Ramos (cell line): ENCODE measurements around the gene SDK1.
"Not testable (repeated sequence)": the region's sequence is repeated elsewhere in the genome, so short reads cannot be mapped to it uniquely, and the experiment has no call there.

Experiments used
- in situ Hi-C: fragments of 300-500 bp; cut with MboI; formaldehyde crosslinking; loops from one replicate; pipeline ENCODE4 v1.14.3; 2022; ENCODE audit warnings: low sequenced_read_pairs; ENCODE audit not compliant: unreplicated experiment

Gene SDK1

DNA sequence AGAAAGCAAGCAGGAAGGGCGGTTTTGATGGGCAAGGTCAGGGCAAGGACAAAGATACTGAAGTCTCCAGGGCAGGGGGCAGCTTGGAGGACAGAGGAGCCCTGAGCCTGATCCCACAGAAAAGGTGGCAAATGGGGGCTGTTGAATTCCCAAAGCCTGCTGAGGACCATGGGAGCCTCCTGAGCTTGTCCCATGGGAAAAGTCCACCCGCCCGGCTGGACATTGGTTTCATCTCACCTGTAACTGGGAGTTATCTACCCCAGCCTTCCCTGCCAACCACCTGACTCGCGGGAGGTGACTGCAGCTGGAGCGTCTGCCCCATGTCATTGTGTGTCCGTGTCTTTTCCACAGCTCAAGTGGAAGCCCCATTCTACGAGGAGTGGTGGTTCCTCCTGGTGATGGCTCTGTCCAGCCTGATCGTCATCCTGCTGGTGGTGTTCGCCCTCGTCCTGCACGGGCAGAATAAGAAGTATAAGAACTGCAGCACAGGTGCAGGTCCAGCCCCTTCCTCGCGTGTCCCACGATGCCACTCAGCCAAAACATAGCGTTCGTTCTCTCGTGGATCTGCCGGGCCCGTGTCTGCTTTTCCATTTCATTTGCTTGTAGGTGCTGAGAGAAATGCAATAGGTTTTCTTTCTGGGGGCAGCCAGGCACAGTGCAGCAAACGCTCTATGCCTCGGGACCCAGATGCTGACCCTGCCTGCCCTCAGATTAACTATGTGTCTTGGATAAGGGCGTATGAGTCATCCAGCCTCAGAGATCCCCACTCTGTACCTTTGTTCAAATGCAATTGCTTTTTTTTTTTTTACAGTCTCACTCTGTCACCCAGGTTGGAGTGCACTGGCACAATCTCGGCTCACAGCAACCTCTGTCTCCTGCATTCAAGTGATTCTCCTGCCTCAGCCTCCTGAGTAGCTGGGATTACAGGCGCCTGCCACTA lies 936.5 kb downstream of the SDK1 start:
- in situ Hi-C loops, result no loop called here

DNA sequence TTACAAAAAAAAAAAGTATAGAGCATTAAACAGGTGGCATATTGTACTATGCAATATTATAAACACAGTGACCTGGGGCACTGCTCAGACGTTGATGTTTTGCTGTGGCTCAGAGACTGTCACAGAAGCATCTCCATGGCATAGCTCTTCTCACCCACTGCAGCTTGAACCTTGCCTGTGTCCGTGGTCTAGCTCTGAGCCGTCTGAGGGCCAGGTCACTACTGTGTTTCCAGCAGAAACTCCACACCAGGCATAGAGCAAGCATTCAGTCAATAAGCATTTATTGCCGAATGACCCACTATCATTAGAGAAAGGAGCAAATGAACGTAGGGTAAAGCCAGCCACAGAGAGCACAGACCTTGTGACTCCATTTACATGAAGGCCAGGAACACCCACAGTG lies 937.8 kb downstream of the SDK1 start:
- in situ Hi-C loops, result no loop called here

- in situ Hi-C loops, result no loop called here
These were observed 939.0 kb downstream of the SDK1 start for GRCh38 chr7:4240042-4240441.

DNA sequence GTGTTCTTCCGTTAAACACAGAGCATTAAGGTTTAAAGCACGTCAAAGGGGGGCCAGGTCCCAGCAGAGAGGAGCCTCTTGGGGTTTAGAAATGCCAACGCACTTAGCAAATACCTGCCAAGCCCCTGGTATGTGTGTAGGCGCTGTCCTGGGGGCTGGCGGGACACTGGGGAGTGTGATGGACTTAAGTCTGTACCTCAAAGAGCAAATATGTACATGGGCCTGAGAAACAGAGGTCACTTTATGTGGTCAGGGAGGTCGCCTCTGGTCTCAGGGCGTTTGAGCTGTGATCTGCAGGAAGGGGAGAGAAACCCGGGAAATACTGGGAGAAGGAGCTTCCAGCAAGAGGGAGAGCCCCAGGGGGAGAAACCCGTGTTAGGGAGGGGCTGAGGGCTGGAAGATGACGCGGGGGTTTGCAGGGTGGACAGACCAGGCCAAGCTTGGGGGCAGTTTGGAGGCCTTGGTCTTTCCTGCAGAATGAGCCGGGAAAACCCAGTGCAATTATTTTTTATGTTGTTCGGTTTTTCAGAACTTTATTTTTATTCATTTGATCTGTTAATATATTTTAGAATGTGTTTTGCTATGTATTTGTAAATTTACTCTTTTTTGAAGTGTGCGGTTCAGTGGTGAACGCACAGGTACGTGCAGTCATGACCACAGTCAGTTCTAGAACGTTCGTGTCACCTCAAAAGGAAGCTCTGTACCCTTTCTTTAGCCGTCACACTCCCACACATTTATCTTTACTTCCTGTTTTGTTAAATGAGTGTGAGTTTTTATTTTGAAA lies 939.7 kb downstream of the SDK1 start:
- in situ Hi-C loops, result no loop called here

GRCh38 chr7:4241304-4241612 lies 940.2 kb downstream of the SDK1 start:
- in situ Hi-C loops, result no loop called here

DNA sequence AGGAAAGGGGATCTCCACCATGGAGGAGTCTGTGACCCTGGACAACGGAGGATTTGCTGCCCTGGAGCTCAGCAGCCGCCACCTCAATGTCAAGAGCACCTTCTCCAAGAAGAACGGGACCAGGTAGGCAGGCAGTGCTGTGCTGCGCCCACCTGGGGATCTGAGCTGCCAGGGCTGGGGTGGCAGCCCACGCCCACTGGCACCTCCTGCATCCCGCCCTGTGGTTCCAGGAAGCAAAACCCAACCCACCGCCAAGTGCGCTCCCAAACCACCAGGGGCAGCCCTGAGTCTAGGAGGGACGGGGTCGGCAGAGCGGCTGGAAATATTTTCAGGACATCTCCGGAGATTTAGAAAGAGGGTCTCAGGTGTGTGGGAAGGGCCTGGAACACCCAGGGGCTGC lies 940.7 kb downstream of the SDK1 start:
- in situ Hi-C loops, result no loop called here

DNA sequence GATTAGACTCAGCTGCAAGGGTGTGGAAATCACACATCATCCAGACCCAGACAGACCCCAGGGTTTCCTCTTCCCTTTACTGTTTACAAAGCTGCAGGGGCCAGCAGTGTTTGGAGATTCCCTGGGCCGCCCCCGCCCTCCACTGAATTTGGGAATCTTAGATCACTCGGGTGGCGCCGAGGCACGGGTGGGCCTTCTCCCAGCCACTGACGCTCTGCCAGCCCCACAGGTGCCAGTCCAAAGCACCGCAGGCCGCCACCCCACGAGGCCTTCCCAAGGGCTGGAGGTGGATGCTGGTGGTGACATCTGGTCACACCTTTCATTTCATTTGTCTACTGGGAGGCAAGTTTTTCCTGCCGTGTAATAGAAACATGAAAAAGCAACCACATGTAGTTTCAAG lies 941.7 kb downstream of the SDK1 start:
- in situ Hi-C loops, result no loop called here

- in situ Hi-C loops, result no loop called here
These were observed 943.0 kb downstream of the SDK1 start for GRCh38 chr7:4244041-4244440.

DNA sequence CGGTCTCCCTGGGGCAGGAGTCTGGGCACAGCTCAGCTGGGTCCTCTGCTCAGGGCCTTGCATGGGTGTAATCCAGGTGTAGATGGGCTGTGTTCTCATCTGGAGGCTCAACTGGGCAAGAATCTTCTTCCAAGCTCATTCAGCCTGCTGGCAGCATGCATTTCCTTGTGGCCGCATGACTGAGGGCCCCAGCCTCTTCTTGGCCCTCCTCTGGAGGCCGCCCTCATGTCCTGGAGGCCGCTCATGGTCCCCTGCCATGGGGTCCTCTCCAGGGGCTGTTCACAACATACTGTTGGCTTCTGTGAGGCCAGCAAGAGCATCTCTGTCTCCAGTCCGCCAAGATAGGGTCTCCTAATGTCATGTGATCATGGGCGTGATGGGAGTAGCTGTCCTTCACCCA lies 943.6 kb downstream of the SDK1 start:
- in situ Hi-C loops, result no loop called here

DNA sequence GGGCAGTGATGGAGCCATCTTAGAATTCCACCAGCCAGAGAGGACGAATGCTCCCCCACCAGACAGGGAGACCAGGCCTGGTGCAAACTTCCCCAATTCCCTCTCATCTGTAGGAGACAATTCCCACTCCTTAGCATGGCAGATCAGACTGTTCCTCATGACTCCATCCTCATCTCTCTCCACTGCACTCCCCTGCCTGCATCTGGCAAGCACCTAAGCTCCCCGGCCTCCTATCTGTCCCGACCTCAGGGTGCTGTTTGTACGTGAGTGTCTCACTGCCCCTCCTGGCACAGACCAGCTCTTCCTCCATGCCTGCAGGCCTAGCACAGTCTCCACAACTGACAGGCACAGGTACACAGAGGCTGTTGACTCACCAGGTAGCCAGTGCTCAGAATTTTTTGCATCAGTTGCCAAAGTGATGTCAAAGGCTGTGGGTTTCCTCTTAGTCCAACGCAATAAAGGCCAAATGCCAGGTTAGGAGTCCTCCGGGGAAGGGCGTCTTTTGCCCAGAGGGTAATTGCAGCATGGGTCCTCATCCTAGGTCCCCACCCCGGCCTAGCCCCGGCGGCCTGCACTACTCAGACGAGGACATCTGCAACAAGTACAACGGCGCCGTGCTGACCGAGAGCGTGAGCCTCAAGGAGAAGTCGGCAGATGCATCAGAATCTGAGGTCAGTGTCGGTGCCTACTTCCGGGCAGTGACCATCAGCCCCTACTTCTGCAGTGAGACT lies 944.2 kb downstream of the SDK1 start:
- in situ Hi-C loops, result no loop called here

GRCh38 chr7:4245866-4246470 lies 944.9 kb downstream of the SDK1 start:
- in situ Hi-C loops, result no loop called here

DNA sequence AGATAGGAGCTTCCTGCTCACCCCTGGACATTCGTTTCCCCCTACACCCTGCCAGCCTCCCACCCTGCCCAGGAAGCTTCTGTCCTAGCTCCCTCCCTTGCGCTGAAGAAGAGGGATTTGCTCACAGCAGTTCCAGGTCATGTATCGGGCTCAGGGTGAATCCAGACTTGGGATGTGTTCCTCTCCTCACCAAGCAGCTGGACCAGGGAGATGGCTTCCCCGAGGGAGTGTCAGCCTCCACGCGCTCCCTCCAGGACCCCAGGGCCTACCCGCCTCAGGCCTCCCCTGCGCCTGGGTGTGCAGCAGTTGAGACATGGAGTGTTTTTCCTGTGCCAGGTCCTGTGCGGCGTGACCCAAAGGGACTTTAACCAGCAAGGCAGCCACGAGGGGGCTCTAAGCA lies 945.5 kb downstream of the SDK1 start:
- in situ Hi-C loops, result no loop called here

DNA sequence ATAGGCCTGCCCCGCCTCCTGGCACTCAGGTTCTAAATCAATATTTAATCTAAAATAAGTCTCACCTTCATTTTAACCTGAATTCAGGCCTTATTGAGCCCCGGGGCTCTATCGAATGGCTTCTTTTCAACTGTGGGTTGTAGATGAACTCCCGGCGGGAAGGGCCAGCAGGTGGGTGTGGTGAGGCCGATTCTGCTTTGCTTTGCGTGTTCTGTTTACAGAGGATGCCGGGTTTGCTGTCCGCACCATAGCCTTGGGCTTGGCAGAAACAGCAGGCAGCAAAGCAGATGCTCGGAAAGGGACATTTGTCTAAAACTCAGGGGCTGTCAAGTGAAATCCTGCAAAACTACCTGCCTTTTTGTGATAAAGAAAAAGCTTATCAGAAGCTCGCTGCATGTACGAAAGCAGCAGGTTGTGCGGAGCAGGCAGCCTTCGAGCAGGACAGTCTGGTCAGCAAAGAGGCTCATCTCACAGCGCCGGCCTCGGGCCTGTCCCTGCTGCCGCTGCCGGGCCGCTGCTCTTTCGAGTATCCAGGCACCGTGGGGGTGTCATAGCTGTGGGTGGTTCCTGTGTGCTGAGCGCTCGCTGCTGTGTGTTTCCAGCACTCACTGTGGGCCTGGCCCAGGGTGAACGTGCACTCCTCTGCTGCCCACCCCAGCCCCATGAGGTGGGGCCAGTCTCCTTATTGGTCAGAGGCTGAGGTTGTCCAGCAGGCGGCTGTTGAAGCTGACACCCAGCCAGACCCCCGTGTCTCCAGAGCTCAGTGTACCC lies 946.2 kb downstream of the SDK1 start:
- in situ Hi-C loops, result no loop called here

DNA sequence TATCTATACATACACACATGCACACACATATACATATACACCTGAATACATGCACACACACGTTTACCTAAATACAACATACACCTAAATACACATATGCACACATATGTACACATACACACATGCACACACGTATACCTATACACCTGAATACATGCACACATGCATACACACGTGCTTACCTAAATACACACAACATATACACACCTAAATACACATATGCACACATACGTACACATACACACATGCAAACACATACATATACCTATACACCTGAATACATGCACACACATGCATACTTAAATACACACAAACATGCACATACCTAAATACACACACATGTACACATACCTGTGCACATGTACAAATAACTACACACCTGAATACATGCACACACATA lies 947.2 kb downstream of the SDK1 start:
- in situ Hi-C loops, result no loop called here

DNA sequence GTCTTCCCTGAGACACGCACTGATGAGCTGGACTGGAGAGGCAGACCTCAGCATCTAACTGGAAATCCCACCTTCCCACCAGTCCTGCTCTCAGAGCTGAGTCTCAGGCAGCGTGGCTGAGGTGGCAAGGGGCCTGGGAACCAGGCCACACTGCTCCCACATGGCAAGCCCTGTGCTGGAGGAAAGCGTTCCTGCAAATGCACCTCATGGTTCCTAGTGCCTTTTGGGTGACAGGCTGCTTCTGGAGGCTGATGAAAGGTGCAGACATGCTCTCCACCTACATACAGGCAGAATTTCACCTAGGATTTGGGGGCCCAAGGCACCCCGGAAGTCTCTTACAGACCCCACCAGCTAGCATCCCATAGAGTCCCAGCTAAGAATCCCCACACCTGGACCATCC lies 948.2 kb downstream of the SDK1 start:
- in situ Hi-C loops, result no loop called here

GRCh38 chr7:4255336-4255735 lies 954.3 kb downstream of the SDK1 start:
- in situ Hi-C loops, result no loop called here

GRCh38 chr7:4256286-4256685 lies 955.2 kb downstream of the SDK1 start:
- in situ Hi-C loops, result no loop called here

DNA sequence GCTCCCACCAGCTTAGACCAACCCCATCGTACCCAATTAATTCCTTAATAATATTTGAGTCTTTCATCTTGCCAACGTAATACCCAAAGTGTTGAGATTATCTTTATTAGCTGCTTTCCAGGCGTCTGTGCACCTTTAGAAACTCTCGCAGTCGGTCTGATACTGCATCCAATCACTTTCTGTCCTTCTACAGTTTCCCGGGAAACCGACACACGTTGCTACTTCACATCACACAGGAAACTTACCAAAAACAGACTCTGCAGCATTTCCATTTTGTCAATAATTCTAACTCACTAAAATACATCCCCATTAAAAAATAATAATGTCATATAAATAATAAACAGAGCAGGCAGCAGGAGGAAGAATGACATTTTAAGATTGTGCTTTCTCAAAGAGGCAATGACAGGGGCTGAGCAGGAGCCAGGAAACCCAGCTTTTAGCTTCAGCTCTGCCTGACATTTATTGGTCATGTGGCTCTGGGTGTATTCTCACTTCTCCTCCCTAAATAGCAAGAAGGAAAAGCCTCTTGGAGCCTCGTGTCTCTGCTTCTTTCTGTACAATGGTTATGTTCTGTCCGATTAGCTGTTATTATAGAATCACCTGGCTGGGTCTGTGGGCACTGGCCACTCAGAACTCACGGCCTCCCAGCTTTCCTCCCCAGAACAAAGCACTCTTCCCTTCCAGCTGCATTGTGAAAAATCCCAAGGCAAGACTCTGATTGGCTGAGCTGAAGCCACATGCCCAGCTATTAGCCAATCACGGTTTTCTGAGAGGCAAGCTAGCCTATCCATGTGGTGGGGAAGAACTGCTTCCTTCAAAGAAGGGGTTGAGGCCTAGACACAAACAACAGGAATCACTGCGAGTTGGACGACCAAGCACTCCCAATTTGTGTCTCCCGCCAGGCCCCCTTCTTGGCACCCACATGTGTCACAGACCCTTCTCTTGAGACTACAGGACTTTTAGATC lies 956.4 kb downstream of the SDK1 start:
- in situ Hi-C loops, result no loop called here

DNA sequence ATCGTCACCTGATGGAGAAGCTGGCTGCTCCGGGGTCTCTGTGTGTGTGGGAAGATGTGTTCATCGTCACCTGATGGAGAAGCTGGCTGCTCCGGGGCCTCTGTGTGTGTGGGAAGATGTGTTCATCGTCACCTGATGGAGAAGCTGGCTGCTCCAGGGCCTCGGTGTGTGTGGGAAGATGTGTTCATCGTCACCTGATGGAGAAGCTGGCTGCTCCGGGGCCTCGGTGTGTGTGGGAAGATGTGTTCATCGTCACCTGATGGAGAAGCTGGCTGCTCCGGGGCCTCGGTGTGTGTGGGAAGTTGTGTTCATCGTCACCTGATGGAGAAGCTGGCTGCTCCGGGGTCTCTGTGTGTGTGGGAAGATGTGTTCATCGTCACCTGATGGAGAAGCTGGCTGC lies 959.1 kb downstream of the SDK1 start:
- in situ Hi-C loops, result not testable (repeated sequence)
